Tibial nerve (tissue), 3 donors: ENCODE measurements around the gene PHF11.

ENCODE experiments used
- CTCF ChIP-seq, 5 experiments: fragments of 200-600 bp in 3 of 5; fragments of 450-650 bp in 2 of 5; sonication (generic) in 3 of 5; IDR thresholded peaks; one replicate each; pipeline ENCODE4 v1.5.1; 2016 to 2019; ENCODE audit warnings: antibody characterized with exemption in 5 of 5, mild to moderate bottlenecking in 3 of 5, moderate library complexity in 2 of 5
- POLR2A ChIP-seq, 2 donors: fragments of 450-650 bp; IDR thresholded peaks; one replicate each; pipeline ENCODE4 v1.6.1; 2017; ENCODE audit warnings: antibody characterized with exemption in 2 of 2, mild to moderate bottlenecking in 2 of 2, moderate library complexity in 2 of 2

- no peak for TF ChIP-seq CTCF (IDR thresholded peaks at IDR 0.05)
- TF ChIP-seq POLR2A (IDR thresholded peaks at IDR 0.05): no peak
Measured at GRCh38 chr13:49530457-49530856, 34.7 kb downstream of the PHF11 start.
